Common myeloid progenitor, CD34-positive (primary cell): ENCODE data around the gene DHX16.

Experiments used
- CTCF ChIA-PET: fragments of 350-600 bp; sonication (Branson Sonifier 250); formaldehyde crosslinking; loops from one replicate; lab custom pipeline; 2021; ENCODE audit warnings: antibody characterized with exemption; lab: Charles Lee
- POLR2A ChIA-PET: fragments of 350-600 bp; sonication (Branson Sonifier 250); formaldehyde crosslinking; loops from one replicate; lab custom pipeline; 2021; ENCODE audit warnings: antibody characterized with exemption; lab: Charles Lee
- DNase-seq, 3 donors: peaks; one replicate each; pipeline versions ENCODE4 v3.0.0 to v3.0.0-alpha.2; 2013
- H3K27ac ChIP-seq, 2 experiments: 1 replicate in 1 of 2; 2 replicates in 1 of 2; pipeline ENCODE4 v1.7.0; 2013; ENCODE audit warnings: inconsistent platforms in 2 of 2, low read length in 2 of 2, mild to moderate bottlenecking in 2 of 2, low read depth in 1 of 2, moderate library complexity in 1 of 2; ENCODE audit not compliant: severe bottlenecking in 2 of 2, insufficient read depth in 1 of 2, poor library complexity in 1 of 2
- H3K27me3 ChIP-seq, 5 experiments: replicated peaks in 2 of 5; 1 replicate in 3 of 5; 2 replicates in 2 of 5; pipeline versions ENCODE4 v1.6.1 to v1.7.0; 2013; ENCODE audit warnings: low read length in 4 of 5, mild to moderate bottlenecking in 2 of 5, moderate library complexity in 2 of 5, inconsistent platforms in 1 of 5; ENCODE audit not compliant: insufficient read depth in 5 of 5, control insufficient read depth in 4 of 5
- H3K36me3 ChIP-seq, 4 experiments: 1 replicate in 2 of 4; 2 replicates in 2 of 4; pipeline versions ENCODE4 v1.6.1 to v1.7.0; 2013; ENCODE audit warnings: low read length in 3 of 4, control low read depth in 1 of 4, mild to moderate bottlenecking in 1 of 4; ENCODE audit not compliant: control insufficient read depth in 4 of 4, insufficient read depth in 4 of 4
- H3K4me1 ChIP-seq, 4 experiments: 1 replicate in 3 of 4; 2 replicates in 1 of 4; pipeline versions ENCODE4 v1.6.1 to v1.7.1; 2013; ENCODE audit warnings: low read length in 3 of 4, mild to moderate bottlenecking in 3 of 4, control low read depth in 1 of 4, inconsistent platforms in 1 of 4, moderate library complexity in 1 of 4; ENCODE audit not compliant: control insufficient read depth in 4 of 4, insufficient read depth in 4 of 4; ENCODE audit errors: control extremely low read depth in 1 of 4
- H3K4me3 ChIP-seq, 7 experiments: 1 replicate in 4 of 7; 2 replicates in 3 of 7; pipeline versions ENCODE4 v1.5.1 to v1.7.0; 2013; ENCODE audit warnings: mild to moderate bottlenecking in 7 of 7, low read length in 6 of 7, moderate library complexity in 6 of 7, inconsistent platforms in 2 of 7, low read depth in 2 of 7, control low read depth in 1 of 7; ENCODE audit not compliant: insufficient read depth in 4 of 7, control insufficient read depth in 1 of 7; ENCODE audit errors: extremely low read depth in 1 of 7
- H3K9me3 ChIP-seq, 5 experiments: 1 replicate in 4 of 5; 2 replicates in 1 of 5; pipeline versions ENCODE4 v1.6.1 to v1.7.1; 2013; ENCODE audit warnings: low read length in 4 of 5, mild to moderate bottlenecking in 2 of 5, inconsistent platforms in 1 of 5, low read depth in 1 of 5, moderate library complexity in 1 of 5; ENCODE audit not compliant: control insufficient read depth in 4 of 5, insufficient read depth in 2 of 5; ENCODE audit errors: control extremely low read depth in 1 of 5
- WGBS: methylation state at CpG from one replicate; pipeline ENCODE4 v1.1.5; 2013; ENCODE audit not compliant: insufficient coverage; 5-methylcytosine and 5-hydroxymethylcytosine counted together

Gene DHX16

DNA sequence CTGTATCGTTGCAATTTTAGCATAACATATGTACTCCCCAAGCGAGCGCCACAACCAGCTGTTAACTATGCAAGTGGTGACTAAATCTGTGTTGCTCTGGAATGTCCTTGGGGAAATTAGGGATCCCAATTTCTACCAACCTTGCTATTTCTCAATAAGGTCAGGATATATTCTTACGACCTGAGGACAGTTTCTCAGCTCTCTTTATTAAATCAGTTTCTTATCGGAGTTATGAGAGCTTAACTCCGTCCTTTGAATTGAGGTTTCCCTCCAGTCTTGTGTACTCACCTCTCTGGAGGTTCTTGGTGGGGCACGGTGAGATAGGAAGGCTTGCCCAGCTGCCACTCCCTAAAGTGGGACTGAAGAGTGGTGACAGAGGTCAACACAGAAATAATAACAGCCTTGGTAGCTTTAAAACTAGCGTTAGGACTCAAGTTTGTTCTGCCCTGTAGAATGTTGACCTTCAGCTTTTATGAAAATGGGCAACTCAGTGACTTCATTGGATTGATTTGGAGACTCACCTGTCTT lies 54.5 kb downstream of the DHX16 start:
- Histone ChIP-seq H3K27me3 (no peaks in the 10 kb centered on the region), H3K4me1 (peaks cover 17 to 32% (median 23%) of the 10 kb centered on the region in 4 experiments), H3K27ac (peak overlapping the region; percentile 100), H3K9me3 (no peaks in the 10 kb centered on the region), H3K36me3 (peaks cover 2 to 50% (median 29%) of the 10 kb centered on the region in 4 experiments), H3K4me3 (peak overlapping the region in 6 of 7 experiments; percentile 88 to 98 (median 96))
- ChIA-PET CTCF (interaction anchor here (0.8 to 2.4 kb wide), 8 partner anchors 9 to 154 kb away, joined by 3 to 12 read pairs (median 4); partner anchors contain the start of gene ATAT1), POLR2A (interaction anchor here (0.6 to 1.6 kb wide), 4 partner anchors 8 to 62 kb away, joined by 3 to 19 read pairs (median 4); partner anchors contain the start of genes ATAT1 and GNL1)
- DNase-seq, result no peak
- 20% methylated on average over 4 of the region's 8 CpGs for WGBS

DNA sequence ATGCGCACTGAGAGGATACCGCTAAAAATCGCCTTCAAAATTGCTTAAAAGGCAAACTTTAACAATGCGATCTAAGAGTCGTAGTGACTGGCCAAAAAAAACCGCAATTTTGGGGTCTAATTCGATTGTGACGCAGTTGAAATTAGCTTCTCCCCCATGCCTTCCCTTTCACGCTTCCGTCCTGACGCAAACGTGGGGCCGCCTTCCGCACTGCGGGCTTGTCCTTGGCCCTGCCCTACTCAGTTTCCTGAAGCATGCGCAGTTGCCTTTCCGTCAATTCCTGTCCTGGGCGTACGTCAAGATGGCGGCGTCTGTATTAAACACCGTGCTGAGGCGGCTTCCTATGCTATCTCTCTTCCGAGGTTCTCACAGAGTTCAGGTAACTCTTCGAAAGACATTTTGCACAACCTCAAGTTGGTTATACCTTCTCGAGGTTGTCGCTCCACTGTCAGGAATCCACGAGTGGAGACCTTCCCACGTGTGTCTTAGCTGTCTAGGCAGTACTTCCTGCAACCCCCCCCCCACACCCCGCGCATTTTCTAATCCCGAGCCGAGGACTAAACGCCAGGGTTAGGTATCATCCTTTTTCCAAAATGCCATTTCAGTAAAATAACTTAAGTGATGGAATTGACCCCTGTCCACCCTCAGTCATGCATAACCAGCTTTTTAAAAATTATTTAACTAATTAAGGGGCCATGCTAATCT lies 55.1 kb downstream of the DHX16 start, which contains the start of gene MRPS18B:
Gene MRPS18B, plus strand, starts transcription at position 276 of the 705 bp plus-strand sequence. Its CDS starts 26 bp downstream, at position 302.
- peak; percentile 99 to 100 (median 99) for DNase-seq
- H3K36me3 ChIP-seq, result peaks cover 1 to 46% (median 26%) of the 10 kb centered on the region in 4 experiments
- peak within 1 kb of the TSS; percentile 100 for H3K27ac ChIP-seq
- peak within 1 kb of the TSS; percentile 74 to 100 (median 100) for H3K4me3 ChIP-seq
- POLR2A ChIA-PET, result interaction anchor here (0.6 to 1.6 kb wide), 12 partner anchors 9 to 970 kb away, joined by 3 to 19 read pairs (median 4); partner anchors contain the start of genes ATAT1 and GNL1
- CTCF ChIA-PET, result interaction anchor here (0.8 to 2.4 kb wide), 9 partner anchors 9 to 153 kb away, joined by 3 to 12 read pairs (median 4); partner anchors contain the start of gene ATAT1
- H3K4me1 ChIP-seq, result peaks cover 18 to 34% (median 27%) of the 10 kb centered on the region in 4 experiments
- no peaks in the 10 kb centered on the region for H3K27me3 ChIP-seq
- H3K9me3 ChIP-seq, result no peaks in the 10 kb centered on the region
- WGBS, result under 1% methylated on average over 29 of the region's 34 CpGs

GRCh38 chr6:30616811-30617564 lies 55.8 kb downstream of the DHX16 start, which contains the start of gene PPP1R10:
Gene PPP1R10 (minus strand): TSS chr6:30617243. CDS start chr6:30609944, 7,299 bp downstream.
- peaks cover 0 to 43% (median 23%) of the 10 kb centered on the region in 4 experiments for H3K36me3 ChIP-seq
- peak within 1 kb of the TSS; percentile 100 for H3K27ac ChIP-seq
- peak; percentile 100 for DNase-seq
- H3K9me3 ChIP-seq, result no peaks in the 10 kb centered on the region
- peaks cover 18 to 42% (median 29%) of the 10 kb centered on the region in 4 experiments for H3K4me1 ChIP-seq
- ChIA-PET POLR2A (interaction anchor here (0.6 to 1.6 kb wide), 7 partner anchors 9 to 971 kb away, joined by 3 to 19 read pairs (median 5); partner anchors contain the start of gene ATAT1), CTCF (interaction anchor here (1.0 to 2.4 kb wide), 5 partner anchors 10 to 133 kb away, joined by 3 to 12 read pairs (median 7); partner anchors contain the start of gene ATAT1)
- 0% methylated on average over 35 of the region's 40 CpGs for WGBS
- no peaks in the 10 kb centered on the region for H3K27me3 ChIP-seq
- H3K4me3 ChIP-seq, result peak within 1 kb of the TSS; percentile 74 to 100 (median 100)

GRCh38 chr6:30615958-30616810 lies 56.6 kb downstream of the DHX16 start:
- peaks cover 18 to 45% (median 29%) of the 10 kb centered on the region in 4 experiments for H3K4me1 ChIP-seq

DNA sequence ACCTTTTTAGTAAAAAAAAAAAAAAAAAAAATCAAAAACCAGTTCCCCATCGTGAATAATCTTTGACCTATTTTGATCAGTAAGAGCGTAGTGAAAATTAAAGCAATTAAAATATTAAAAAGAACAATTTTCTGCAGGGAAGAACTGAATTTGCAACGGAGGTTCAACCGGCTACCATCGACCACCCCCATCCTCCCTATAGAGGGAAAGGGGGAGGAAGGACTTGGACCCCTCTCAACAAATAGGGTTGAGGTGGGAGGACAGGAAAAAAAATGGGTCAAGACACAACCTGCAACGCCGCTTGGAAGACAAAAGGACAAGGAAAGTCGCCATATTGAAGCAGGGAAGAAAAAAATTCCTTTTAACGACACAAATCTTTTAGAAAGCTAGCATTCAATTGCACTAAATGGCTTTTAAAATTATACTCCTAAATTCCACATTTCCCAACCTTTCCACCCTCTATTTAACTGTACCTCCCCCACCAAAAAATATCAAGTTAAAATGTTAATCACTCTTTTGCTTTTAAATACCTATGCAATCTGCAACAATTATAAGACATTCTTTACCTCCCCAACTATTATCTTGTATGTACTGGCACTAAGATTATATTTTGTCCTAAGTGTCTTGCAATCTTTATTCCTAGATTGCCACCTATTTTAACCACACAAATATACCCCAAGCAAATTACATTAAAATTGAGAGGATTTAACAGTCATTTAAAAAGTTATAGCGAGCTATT lies 57.4 kb downstream of the DHX16 start:
- H3K27me3 ChIP-seq, result no peaks in the 10 kb centered on the region

More at GRCh38 chr6:30615958-30616810, 56.6 kb downstream of the DHX16 start:
- H3K4me3 ChIP-seq, result peak overlapping the region; percentile 74 to 100 (median 100)
- H3K27ac ChIP-seq, result peak overlapping the region; percentile 100
- H3K9me3 ChIP-seq, result no peaks in the 10 kb centered on the region
- peaks cover 0 to 44% (median 20%) of the 10 kb centered on the region in 4 experiments for H3K36me3 ChIP-seq
- POLR2A ChIA-PET, result interaction anchor here (0.6 to 2.1 kb wide), 13 partner anchors 10 to 1036 kb away, joined by 3 to 21 read pairs (median 6); partner anchors contain the start of genes ABCF1, ATAT1, BAG6 and C6orf136
- WGBS, result 0% methylated on average over 3 of the region's 10 CpGs
- no peaks in the 10 kb centered on the region for H3K27me3 ChIP-seq
- DNase-seq, result peak; percentile 54 to 67 (median 61)
- CTCF ChIA-PET, result interaction anchor here (0.7 to 4.1 kb wide), 7 partner anchors 10 to 129 kb away, joined by 3 to 53 read pairs (median 4); partner anchors contain the start of gene ATAT1

More for the DNA sequence above, 57.4 kb downstream of the DHX16 start:
- Histone ChIP-seq H3K36me3 (peaks cover 0 to 43% (median 16%) of the 10 kb centered on the region in 4 experiments), H3K4me1 (peaks cover 18 to 45% (median 29%) of the 10 kb centered on the region in 4 experiments), H3K27ac (peak overlapping the region; percentile 100), H3K9me3 (no peaks in the 10 kb centered on the region), H3K4me3 (peak overlapping the region in 6 of 7 experiments; percentile 86 to 100 (median 100))
- ChIA-PET CTCF (interaction anchor here (0.7 to 4.1 kb wide), 13 partner anchors 9 to 132 kb away, joined by 3 to 53 read pairs (median 4); partner anchors contain the start of gene ATAT1), POLR2A (interaction anchor here (0.6 to 2.1 kb wide), 20 partner anchors 11 to 1049 kb away, joined by 3 to 21 read pairs (median 5); partner anchors contain the start of genes ABCF1, ATAT1, BAG6 and C6orf136)
- 3% methylated on average over 5 of the region's 10 CpGs for WGBS
- DNase-seq, result peak; percentile 80 to 93 (median 91)
